Measurements from ENCODE around the gene NUP93. TPM values are rescaled to one million over a fixed set of nuclear protein-coding genes. Genes with fewer than 3 reads are reported as not detected.

NUP93 gene
- polyA plus RNA-seq, 1 donor (not counting 4 experiments of a cell fraction or from before 2014, with no cell fraction given) = 74.1 TPM

- no peak overlapping the region for H3K27ac ChIP-seq (ENCODE audit: control insufficient read depth, insufficient read depth, low read length)
- H2AFZ ChIP-seq (ENCODE audit: control insufficient read depth, low read length) = no peak overlapping the region
- no peak overlapping the region for H3K4me3 ChIP-seq (ENCODE audit: control insufficient read depth in 2 of 3, extremely low read depth in 1 of 3, insufficient read depth in 2 of 3, low read depth in 1 of 3, low read length in 3 of 3)
- no peaks in the 10 kb centered on the region for H4K20me1 ChIP-seq (ENCODE audit: control insufficient read depth, extremely low read depth, insufficient read depth, low read length)
- H3K27me3 ChIP-seq (ENCODE audit: control insufficient read depth, extremely low read depth, insufficient read depth, low read length) = no peaks in the 10 kb centered on the region
- no peak for FAIRE-seq
- DNase-seq (ENCODE audit: low read depth, low spot score) = no peak
- no peaks in the 10 kb centered on the region for H3K4me1 ChIP-seq (ENCODE audit: control insufficient read depth, extremely low read depth, insufficient read depth, low read length)
- dilution Hi-C loops (cut with MboI; ENCODE audit: extremely low pct_ligation_motif_present, low sequenced_read_pairs) = no loop called here
- no peaks in the 10 kb centered on the region for H3K9me1 ChIP-seq (ENCODE audit: control insufficient read depth, extremely low read depth, insufficient read depth, low read length)
- no peak overlapping the region for H3K4me2 ChIP-seq (ENCODE audit: control insufficient read depth, extremely low read depth, insufficient read depth, low read depth, low read length)
- TF ChIP-seq EZH2 (IDR thresholded peaks at IDR 0.05; ENCODE audit: low read length) = no peak
- TF ChIP-seq CTCF (optimal IDR thresholded peaks at IDR 0.05 in 1 of 3, IDR thresholded peaks at IDR 0.05 in 1 of 3, conservative IDR thresholded peaks at IDR 0.05 in 1 of 3; ENCODE audit: extremely low read depth in 1 of 3, insufficient read depth in 2 of 3, low read length in 3 of 3) = no peak
- no peaks in the 10 kb centered on the region for H3K79me2 ChIP-seq (ENCODE audit: control insufficient read depth, insufficient read depth, low read length)
- H3K36me3 ChIP-seq (ENCODE audit: control insufficient read depth in 2 of 2, extremely low read depth in 1 of 2, insufficient read depth in 2 of 2, low read length in 2 of 2) = no peaks in the 10 kb centered on the region
- no peaks in the 10 kb centered on the region for H3K9me3 ChIP-seq (ENCODE audit: control insufficient read depth, low read depth, low read length)
- no peak overlapping the region for H3K9ac ChIP-seq (ENCODE audit: control insufficient read depth, extremely low read depth, insufficient read depth, low read length)
Measured at GRCh38 chr16:56892705-56893104, 162.8 kb downstream of the NUP93 start.

GRCh38 chr16:56894331-56894917 lies 164.5 kb downstream of the NUP93 start:
- Histone ChIP-seq H3K4me3 (ENCODE audit: control insufficient read depth in 2 of 3, extremely low read depth in 1 of 3, insufficient read depth in 2 of 3, low read depth in 1 of 3, low read length in 3 of 3) (no peak overlapping the region), H3K9me3 (ENCODE audit: control insufficient read depth, low read depth, low read length) (no peaks in the 10 kb centered on the region), H3K27ac (ENCODE audit: control insufficient read depth, insufficient read depth, low read length) (no peak overlapping the region), H2AFZ (ENCODE audit: control insufficient read depth, low read length) (no peak overlapping the region), H3K9me1 (ENCODE audit: control insufficient read depth, extremely low read depth, insufficient read depth, low read length) (no peaks in the 10 kb centered on the region), H3K4me2 (ENCODE audit: control insufficient read depth, extremely low read depth, insufficient read depth, low read depth, low read length) (no peak overlapping the region), H3K4me1 (ENCODE audit: control insufficient read depth, extremely low read depth, insufficient read depth, low read length) (no peaks in the 10 kb centered on the region), H4K20me1 (ENCODE audit: control insufficient read depth, extremely low read depth, insufficient read depth, low read length) (no peaks in the 10 kb centered on the region), H3K79me2 (ENCODE audit: control insufficient read depth, insufficient read depth, low read length) (no peaks in the 10 kb centered on the region), H3K36me3 (ENCODE audit: control insufficient read depth in 2 of 2, extremely low read depth in 1 of 2, insufficient read depth in 2 of 2, low read length in 2 of 2) (no peaks in the 10 kb centered on the region), H3K9ac (ENCODE audit: control insufficient read depth, extremely low read depth, insufficient read depth, low read length) (no peak overlapping the region), H3K27me3 (ENCODE audit: control insufficient read depth, extremely low read depth, insufficient read depth, low read length) (no peaks in the 10 kb centered on the region)
- dilution Hi-C loops (cut with MboI; ENCODE audit: extremely low pct_ligation_motif_present, low sequenced_read_pairs) = no loop called here
- no peak for DNase-seq (ENCODE audit: low read depth, low spot score)
- no peak for FAIRE-seq
- TF ChIP-seq CTCF (optimal IDR thresholded peaks at IDR 0.05 in 1 of 3, IDR thresholded peaks at IDR 0.05 in 1 of 3, conservative IDR thresholded peaks at IDR 0.05 in 1 of 3; ENCODE audit: extremely low read depth in 1 of 3, insufficient read depth in 2 of 3, low read length in 3 of 3) (no peak), EZH2 (IDR thresholded peaks at IDR 0.05; ENCODE audit: low read length) (no peak)

Data from keratinocyte (primary cell).